Gastroesophageal sphincter (tissue), 3 donors: ENCODE results near the gene LGR4.

Source experiments
- CTCF ChIP-seq, 4 experiments: fragments of 200-600 bp in 2 of 4; fragments of 450-650 bp in 2 of 4; sonication (generic) in 1 of 4; IDR thresholded peaks; one replicate each; pipeline ENCODE4 v1.5.1; 2017 to 2019; ENCODE audit warnings: antibody characterized with exemption in 4 of 4, mild to moderate bottlenecking in 2 of 4, moderate library complexity in 2 of 4
- EP300 ChIP-seq: sonication (generic); formaldehyde crosslinking; IDR thresholded peaks from one replicate; pipeline ENCODE4 v1.6.1; 2017; ENCODE audit warnings: antibody characterized with exemption, mild to moderate bottlenecking
- POLR2A ChIP-seq, 2 donors: fragments of 450-650 bp; IDR thresholded peaks; one replicate each; pipeline ENCODE4 v1.6.1; 2017; ENCODE audit warnings: antibody characterized with exemption in 2 of 2, mild to moderate bottlenecking in 2 of 2, moderate library complexity in 1 of 2
- POLR2AphosphoS5 ChIP-seq: sonication (generic); formaldehyde crosslinking; IDR thresholded peaks from one replicate; pipeline ENCODE4 v1.6.1; 2017; ENCODE audit warnings: antibody characterized with exemption

- TF ChIP-seq CTCF (IDR thresholded peaks at IDR 0.05), result no peak
- TF ChIP-seq EP300, result no peak
- peak; percentile 41 to 60 for TF ChIP-seq POLR2A (IDR thresholded peaks at IDR 0.05)
- peak; percentile 70 for TF ChIP-seq POLR2AphosphoS5
Observed at GRCh38 chr11:27472398-27473016, at the start of gene LGR4.
